Measurements from ENCODE around the gene MPG.
"Not testable (repeated sequence)": the region's sequence is repeated elsewhere in the genome, so short reads cannot be mapped to it uniquely, and the experiment has no call there.

Gene MPG

GRCh38 chr16:118857-119256 lies 40.8 kb downstream of the MPG start:
- no peak for DNase-seq

GRCh38 chr16:119295-119694 lies 41.3 kb downstream of the MPG start:
- no peak for DNase-seq

- DNase-seq, result no peak
Observed at GRCh38 chr16:119835-120491, 41.9 kb downstream of the MPG start.

GRCh38 chr16:120756-121155 lies 42.7 kb downstream of the MPG start:
- DNase-seq, result no peak

GRCh38 chr16:122361-122760 lies 44.3 kb downstream of the MPG start:
- DNase-seq, result no peak

- DNase-seq, result not testable (repeated sequence)
Observed at GRCh38 chr16:123558-124350, 45.7 kb downstream of the MPG start.

DNA sequence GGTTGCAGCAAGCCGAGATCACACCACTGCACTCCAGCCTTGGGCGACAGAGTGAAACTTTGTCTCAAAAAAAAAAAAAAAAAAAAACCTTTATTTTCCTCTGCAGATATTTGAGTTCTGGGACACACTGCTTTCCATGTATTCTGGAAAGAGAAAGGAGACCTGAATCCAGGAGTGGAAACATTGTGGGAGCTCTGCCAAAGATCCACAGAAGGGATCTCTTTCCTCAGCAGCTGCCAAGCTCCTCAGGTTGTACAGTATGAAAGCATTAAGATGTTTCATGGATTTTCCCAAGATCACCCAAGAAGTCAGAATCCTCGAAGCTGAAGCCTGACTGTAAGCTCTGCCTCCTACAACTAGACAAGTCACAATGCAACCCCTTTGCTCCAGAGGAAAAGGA lies 47.0 kb downstream of the MPG start:
- no peak for DNase-seq

DNA sequence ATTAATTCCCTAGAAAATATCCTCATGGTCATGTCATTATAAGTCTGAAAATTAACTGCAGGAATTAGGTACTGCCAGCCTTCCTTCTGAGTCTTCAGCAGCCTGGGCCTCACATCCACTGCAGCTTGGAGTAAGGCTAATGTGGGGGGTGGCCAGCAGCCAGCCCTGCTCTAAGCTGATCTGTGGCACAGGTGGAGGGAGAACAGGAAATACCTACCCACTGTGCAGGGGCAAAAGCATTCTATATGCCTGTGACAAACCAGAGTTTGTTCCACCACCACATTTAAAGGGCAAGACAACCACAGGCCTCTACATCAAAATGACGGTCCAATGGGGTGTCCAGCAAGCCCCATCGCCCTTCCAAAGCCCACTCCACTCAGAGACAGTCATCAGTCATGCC lies 51.0 kb downstream of the MPG start:
- no peak for DNase-seq

DNA sequence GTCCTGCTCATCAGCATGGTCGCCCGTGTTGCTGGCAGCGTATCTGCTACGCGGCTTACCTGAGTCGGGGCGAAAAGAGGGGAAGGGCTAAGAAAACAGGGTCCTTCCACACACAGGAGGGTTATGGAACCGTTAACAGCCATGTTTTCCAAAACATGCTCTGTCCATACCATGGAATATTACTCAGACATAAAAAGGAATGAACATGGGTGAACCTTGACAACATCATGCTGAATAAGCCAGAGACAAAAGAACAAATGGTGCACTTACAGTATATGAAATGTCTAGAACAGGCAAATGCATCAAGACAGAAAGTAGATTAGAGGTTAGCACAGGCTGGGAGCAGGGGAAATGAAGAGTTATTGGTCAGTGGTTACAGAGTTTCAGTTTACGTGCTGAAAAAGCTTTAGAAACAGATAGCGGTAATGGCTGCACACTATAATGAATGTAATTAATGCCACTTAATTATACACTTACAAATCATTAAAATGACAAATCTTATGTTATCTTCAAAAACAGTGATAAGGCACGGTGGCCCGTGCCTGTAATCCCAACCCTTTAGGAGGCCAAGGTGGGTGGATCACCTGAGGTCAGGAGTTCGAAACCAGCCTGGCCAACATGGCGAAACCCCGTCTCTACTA lies 52.6 kb downstream of the MPG start:
- no peak for DNase-seq

DNA sequence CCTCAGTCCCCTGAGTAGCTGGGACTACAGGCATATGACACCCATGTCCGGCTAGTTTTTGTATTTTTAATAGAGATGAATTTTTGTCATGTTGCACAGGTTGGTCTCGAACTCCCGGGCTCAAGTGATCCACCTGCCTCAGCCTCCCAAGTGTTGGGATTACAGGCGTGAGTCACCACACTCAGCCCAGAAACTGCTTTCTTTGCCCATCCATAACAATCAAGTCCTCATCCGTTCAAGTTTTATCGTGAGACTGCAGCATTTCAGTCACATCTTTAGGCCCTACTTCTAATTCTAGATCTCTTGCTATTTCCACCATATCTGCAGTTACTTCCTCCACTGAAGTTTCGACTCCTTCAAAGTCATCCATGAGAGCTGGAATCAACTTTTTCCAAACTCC lies 54.1 kb downstream of the MPG start:
- DNase-seq, result no peak

DNA sequence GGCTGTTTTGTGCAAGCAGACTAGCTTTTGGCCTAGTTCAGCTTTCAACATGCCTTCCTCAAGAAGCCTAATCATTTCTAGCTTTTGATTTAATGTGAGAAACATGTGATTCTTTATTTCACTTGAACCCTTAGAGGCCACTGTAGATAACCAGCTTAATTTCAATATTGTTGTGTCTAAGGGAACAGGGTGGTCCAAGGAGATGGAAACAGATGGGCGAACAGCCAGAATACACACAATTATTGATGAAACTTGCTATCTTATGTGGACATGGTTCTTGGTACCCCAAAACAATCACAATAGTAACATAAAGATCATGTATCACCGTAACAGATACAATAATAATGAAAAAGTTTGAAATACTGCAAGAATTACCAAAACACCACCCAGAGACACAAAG lies 55.7 kb downstream of the MPG start:
- no peak for DNase-seq
